CD4-positive, alpha-beta T cell treated with Interleukin-17A for 4 hours (primary cell): ENCODE data around the gene C16orf96.

Source experiments
- DNase-seq: peaks from one replicate; pipeline ENCODE4 v3.0.0-alpha.2; 2020; ENCODE audit warnings: mixed read lengths

The C16orf96 gene

GRCh38 chr16:4525634-4526277, 30.4 kb upstream of the C16orf96 start:
- DNase-seq: no peak

- DNase-seq: peak; percentile 31
Observed at GRCh38 chr16:4529085-4530060, 26.8 kb upstream of the C16orf96 start.

- no peak for DNase-seq
Observed at GRCh38 chr16:4531811-4532210, 24.3 kb upstream of the C16orf96 start.

GRCh38 chr16:4532238-4532637, 23.9 kb upstream of the C16orf96 start:
- no peak for DNase-seq

- DNase-seq: no peak
Observed at GRCh38 chr16:4533490-4533889, 22.6 kb upstream of the C16orf96 start.

GRCh38 chr16:4534151-4534790, 21.9 kb upstream of the C16orf96 start:
- DNase-seq: peak; percentile 47

GRCh38 chr16:4535627-4536108, 20.5 kb upstream of the C16orf96 start:
- no peak for DNase-seq

- no peak for DNase-seq
Observed at GRCh38 chr16:4536391-4537106, 19.6 kb upstream of the C16orf96 start.

- no peak for DNase-seq
Observed at GRCh38 chr16:4537376-4538343, 18.5 kb upstream of the C16orf96 start.

GRCh38 chr16:4538350-4539235, 17.5 kb upstream of the C16orf96 start, which contains the start of gene CDIP1:
Gene CDIP1, minus strand, starts transcription at chr16:4538773. Its CDS starts 24,643 bp downstream, at chr16:4514130.
- peak; percentile 98 for DNase-seq

GRCh38 chr16:4539716-4540284, 16.3 kb upstream of the C16orf96 start:
- DNase-seq: no peak

- DNase-seq: no peak
Observed at GRCh38 chr16:4544473-4544872, 11.7 kb upstream of the C16orf96 start.

GRCh38 chr16:4548124-4548523, 8.0 kb upstream of the C16orf96 start:
- DNase-seq: no peak

GRCh38 chr16:4550591-4550990, 5.5 kb upstream of the C16orf96 start:
- no peak for DNase-seq

GRCh38 chr16:4552541-4552940, 3.6 kb upstream of the C16orf96 start:
- no peak for DNase-seq

- no peak for DNase-seq
Observed at GRCh38 chr16:4556580-4556979, 440 bp downstream of the C16orf96 start.

- no peak for DNase-seq
Observed at GRCh38 chr16:4557973-4558372, 1.8 kb downstream of the C16orf96 start.

- no peak for DNase-seq
Observed at GRCh38 chr16:4561596-4561995, 5.5 kb downstream of the C16orf96 start.

- DNase-seq: no peak
Observed at GRCh38 chr16:4564661-4565267, 8.6 kb downstream of the C16orf96 start.
